Coronary artery (tissue), 2 donors: ENCODE measurements around the gene VPS13D.
A peak's percentile ranks its signal among the peaks of the same experiment; 100 is the strongest.

Experiments
- DNase-seq: peaks from one replicate; pipeline ENCODE4 v3.0.0-alpha.2; 2017; ENCODE audit warnings: low spot score
- H3K27ac ChIP-seq, 2 donors: fragments of 200-600 bp; sonication (generic); one replicate each; pipeline ENCODE4 v1.5.1; 2016 to 2019
- H3K4me3 ChIP-seq: fragments of 200-600 bp; sonication (generic); 2 replicates; pipeline ENCODE4 v1.5.1; 2016; ENCODE audit warnings: mild to moderate bottlenecking, moderate library complexity
- CTCF ChIP-seq: fragments of 200-600 bp; sonication (generic); IDR thresholded peaks from one replicate; pipeline ENCODE4 v1.5.1; 2019; ENCODE audit warnings: antibody characterized with exemption

Gene VPS13D

GRCh38 chr1:12300706-12301105, 70.9 kb downstream of the VPS13D start:
- Histone ChIP-seq H3K4me3 (no peak overlapping the region), H3K27ac (peak overlapping the region in 1 of 2 donors; percentile 3)
- DNase-seq = no peak
- no peak for TF ChIP-seq CTCF

GRCh38 chr1:12301518-12302237, 71.8 kb downstream of the VPS13D start:
- no peak overlapping the region for H3K4me3 ChIP-seq
- peak overlapping the region in 1 of 2 donors; percentile 33 for H3K27ac ChIP-seq
- no peak for TF ChIP-seq CTCF
- DNase-seq = no peak

- no peak for DNase-seq
- TF ChIP-seq CTCF = no peak
- Histone ChIP-seq H3K27ac (no peak overlapping the region), H3K4me3 (no peak overlapping the region)
Measured at GRCh38 chr1:12302798-12303447, 73.1 kb downstream of the VPS13D start.

- Histone ChIP-seq H3K4me3 (no peak overlapping the region), H3K27ac (no peak overlapping the region)
- no peak for DNase-seq
- TF ChIP-seq CTCF = no peak
Measured at GRCh38 chr1:12305377-12305776, 75.5 kb downstream of the VPS13D start.

- DNase-seq = no peak
- no peak for TF ChIP-seq CTCF
- Histone ChIP-seq H3K27ac (peak overlapping the region; percentile 48 to 75), H3K4me3 (no peak overlapping the region)
Measured at GRCh38 chr1:12309783-12310742, 80.2 kb downstream of the VPS13D start.

GRCh38 chr1:12314333-12314903, 84.6 kb downstream of the VPS13D start:
- Histone ChIP-seq H3K4me3 (no peak overlapping the region), H3K27ac (no peak overlapping the region)
- DNase-seq = no peak
- no peak for TF ChIP-seq CTCF
